ENCODE measurements around the gene CMTM7.
"Not testable (repeated sequence)": the region's sequence is repeated elsewhere in the genome, so short reads cannot be mapped to it uniquely, and the experiment has no call there.

The CMTM7 gene

GRCh38 chr3:32457971-32458471, 66.4 kb downstream of the CMTM7 start:
- no peak for TF ChIP-seq CTCF (IDR thresholded peaks at IDR 0.05; ENCODE audit: control extremely low read depth, extremely low read depth, low read depth, missing control alignments)
- ChIA-PET POLR2A (no interaction called here), CTCF (interaction anchor here (0.9 to 7.3 kb wide), 7 partner anchors 11 to 83 kb away, joined by 3 to 104 read pairs (median 6); no protein-coding TSS in a partner anchor)
- DNase-seq (ENCODE audit: extremely low spot score) = peak; percentile 50

- DNase-seq (ENCODE audit: extremely low spot score) = no peak
- CTCF ChIA-PET = interaction anchor here (0.9 to 7.3 kb wide), 2 partner anchors 9 to 84 kb away, joined by 3 to 104 read pairs; no protein-coding TSS in a partner anchor
- no peak for TF ChIP-seq CTCF (IDR thresholded peaks at IDR 0.05; ENCODE audit: control extremely low read depth, extremely low read depth, low read depth, missing control alignments)
- POLR2A ChIA-PET = no interaction called here
These were observed 67.8 kb downstream of the CMTM7 start for GRCh38 chr3:32459450-32459849.

GRCh38 chr3:32460031-32460749, 68.5 kb downstream of the CMTM7 start:
- DNase-seq (ENCODE audit: extremely low spot score) = peak; percentile 84
- CTCF ChIA-PET = interaction anchor here (0.9 to 7.3 kb wide), 4 partner anchors 9 to 90 kb away, joined by 3 to 104 read pairs (median 4); no protein-coding TSS in a partner anchor
- POLR2A ChIA-PET = no interaction called here
- no peak for TF ChIP-seq CTCF (IDR thresholded peaks at IDR 0.05; ENCODE audit: control extremely low read depth, extremely low read depth, low read depth, missing control alignments)

- CTCF ChIA-PET = interaction anchor here (0.9 to 7.3 kb wide), 4 partner anchors 8 to 90 kb away, joined by 3 to 104 read pairs (median 4); no protein-coding TSS in a partner anchor
- DNase-seq (ENCODE audit: extremely low spot score); POLR2A ChIA-PET: not testable (repeated sequence)
These were observed 69.3 kb downstream of the CMTM7 start for GRCh38 chr3:32460817-32461496.

- POLR2A ChIA-PET; DNase-seq (ENCODE audit: extremely low spot score): not testable (repeated sequence)
- CTCF ChIA-PET = interaction anchor here (1.0 to 1.2 kb wide), 4 partner anchors 15 to 86 kb away, joined by 3 to 6 read pairs (median 4); no protein-coding TSS in a partner anchor
These were observed 70.7 kb downstream of the CMTM7 start for GRCh38 chr3:32462191-32462986.

GRCh38 chr3:32463415-32463814, 71.8 kb downstream of the CMTM7 start:
- POLR2A ChIA-PET; DNase-seq (ENCODE audit: extremely low spot score): not testable (repeated sequence)
- CTCF ChIA-PET = interaction anchor here (1.0 kb wide), 2 partner anchors 16 to 87 kb away, joined by 3 to 6 read pairs; no protein-coding TSS in a partner anchor

- DNase-seq (ENCODE audit: extremely low spot score); POLR2A ChIA-PET: not testable (repeated sequence)
- CTCF ChIA-PET = interaction anchor here (1.3 to 1.4 kb wide), 2 partner anchors 9 to 88 kb away, joined by 3 read pairs; no protein-coding TSS in a partner anchor
These were observed 73.1 kb downstream of the CMTM7 start for GRCh38 chr3:32464726-32465125.

- DNase-seq (ENCODE audit: extremely low spot score); POLR2A ChIA-PET: not testable (repeated sequence)
- CTCF ChIA-PET = interaction anchor here (1.2 to 4.6 kb wide), 20 partner anchors 10 to 170 kb away, joined by 4 to 104 read pairs (median 20); no protein-coding TSS in a partner anchor
These were observed 75.2 kb downstream of the CMTM7 start for GRCh38 chr3:32466808-32467207.
